DOHH2 (cell line): ENCODE data around the gene HID1.

ENCODE experiments used
- H3F3A ChIP-seq: fragments of 200-600 bp; sonication (generic), shearing (Covaris generic); 2 replicates; pipeline ENCODE4 v1.6.0; 2016; ENCODE audit warnings: antibody characterized with exemption, mild to moderate bottlenecking; ENCODE audit not compliant: control insufficient read depth, insufficient read depth
- H3K27ac ChIP-seq: fragments of 200-600 bp; sonication (generic); 2 replicates; pipeline ENCODE4 v1.5.1; 2014; ENCODE audit warnings: low read depth, mild to moderate bottlenecking, low read length, moderate library complexity
- H3K27me3 ChIP-seq: fragments of 200-600 bp; sonication (generic); 2 replicates; pipeline ENCODE4 v1.6.1; 2014; ENCODE audit warnings: mild to moderate bottlenecking, low read length, mixed read lengths; ENCODE audit not compliant: control insufficient read depth
- H3K36me3 ChIP-seq: fragments of 200-600 bp; sonication (generic); 2 replicates; pipeline ENCODE4 v1.6.1; 2014; ENCODE audit warnings: mild to moderate bottlenecking, low read length, moderate library complexity, mixed read lengths; ENCODE audit not compliant: control insufficient read depth
- H3K4me1 ChIP-seq: fragments of 200-600 bp; sonication (generic); 2 replicates; pipeline ENCODE4 v1.6.1; 2014; ENCODE audit warnings: mild to moderate bottlenecking, low read length, mixed read lengths; ENCODE audit not compliant: control insufficient read depth
- H3K4me2 ChIP-seq: fragments of 200-600 bp; sonication (generic); 2 replicates; pipeline ENCODE4 v1.6.0; 2014; ENCODE audit warnings: mild to moderate bottlenecking, low read length, moderate library complexity
- H3K4me3 ChIP-seq: fragments of 200-600 bp; sonication (generic); 2 replicates; pipeline ENCODE4 v1.5.1; 2014; ENCODE audit warnings: mild to moderate bottlenecking, low read length, mixed read lengths
- H3K79me2 ChIP-seq: fragments of 200-600 bp; sonication (generic); 2 replicates; pipeline ENCODE4 v1.6.1; 2014; ENCODE audit warnings: mild to moderate bottlenecking, low read length, mixed read lengths; ENCODE audit not compliant: control insufficient read depth
- H3K9me2 ChIP-seq: fragments of 200-600 bp; sonication (generic); replicated peaks from 2 replicates; pipeline ENCODE4 v1.6.1; 2014; ENCODE audit warnings: mild to moderate bottlenecking, low read length, mixed read lengths; ENCODE audit not compliant: control insufficient read depth
- H3K9me3 ChIP-seq: fragments of 200-600 bp; sonication (generic); 2 replicates; pipeline ENCODE4 v1.6.1; 2014; ENCODE audit warnings: antibody characterized with exemption, low read length, mixed read lengths; ENCODE audit not compliant: control insufficient read depth, insufficient read depth
- H4K20me1 ChIP-seq: fragments of 200-600 bp; sonication (generic); 2 replicates; pipeline ENCODE4 v1.6.0; 2014; ENCODE audit warnings: low read depth, mild to moderate bottlenecking, antibody characterized with exemption, low read length, moderate library complexity; ENCODE audit not compliant: control insufficient read depth, insufficient read depth
- EZH2phosphoT487 ChIP-seq: fragments of 200-600 bp; sonication (generic); IDR thresholded peaks from 2 replicates; pipeline ENCODE4 v1.6.1; 2017; ENCODE audit warnings: borderline replicate concordance, mild to moderate bottlenecking, antibody characterized with exemption, low read length, moderate library complexity, mixed read lengths
- TF ChIP-seq, protein P1 (sequence below): fragments of 200-600 bp; sonication (generic); IDR thresholded peaks from one replicate; pipeline ENCODE4 v1.5.1; 2014; ENCODE audit warnings: antibody characterized with exemption, mild to moderate bottlenecking, low read depth, low read length; ENCODE audit not compliant: poor library complexity, severe bottlenecking

The HID1 gene

DNA sequence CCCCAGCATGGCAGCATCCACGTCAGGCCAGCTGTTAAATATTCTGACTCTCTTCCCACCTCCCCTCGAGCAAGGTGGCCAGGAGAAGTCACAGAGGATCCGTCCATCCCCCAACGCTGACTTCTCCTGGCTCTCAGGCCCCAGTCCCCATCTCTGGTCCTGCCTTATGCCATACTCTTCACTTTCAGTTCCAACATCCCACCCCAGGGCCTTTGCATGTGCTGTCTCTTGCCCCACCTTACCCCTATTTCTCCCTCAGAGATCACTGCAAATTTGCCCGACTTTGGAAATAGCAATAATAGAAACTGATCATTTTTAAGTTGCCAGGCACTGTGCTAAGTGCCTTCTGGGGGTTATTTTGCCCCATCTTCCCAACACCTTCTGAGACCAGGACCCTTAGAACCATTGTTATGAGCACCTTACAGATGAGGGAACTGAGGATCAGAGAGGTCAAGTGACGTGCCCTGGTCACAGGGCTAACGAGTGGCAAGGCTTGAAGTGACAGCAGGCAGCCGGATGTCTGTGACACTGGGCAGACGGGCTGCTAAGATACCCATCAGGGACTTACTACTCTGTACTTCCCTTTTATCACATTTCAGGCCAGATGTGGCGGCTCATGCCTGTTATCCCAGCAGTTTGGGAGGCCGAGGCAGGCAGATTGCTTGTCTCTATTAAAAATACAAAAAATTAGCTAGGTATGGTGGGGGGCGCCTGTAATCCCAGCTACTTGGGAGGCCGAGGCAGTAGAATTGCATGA lies 17.7 kb downstream of the HID1 start:
- Histone ChIP-seq H3K27me3 (no peaks in the 10 kb centered on the region), H3K4me1 (no peaks in the 10 kb centered on the region), H3K36me3 (no peaks in the 10 kb centered on the region), H3K27ac (no peak overlapping the region), H4K20me1 (no peaks in the 10 kb centered on the region), H3K4me3 (no peak overlapping the region), H3F3A (no peaks in the 10 kb centered on the region), H3K9me2 (no peaks in the 10 kb centered on the region), H3K9me3 (no peaks in the 10 kb centered on the region), H3K79me2 (no peaks in the 10 kb centered on the region), H3K4me2 (no peak overlapping the region)
- TF ChIP-seq EZH2phosphoT487, result no peak
- TF ChIP-seq, protein P1, sequence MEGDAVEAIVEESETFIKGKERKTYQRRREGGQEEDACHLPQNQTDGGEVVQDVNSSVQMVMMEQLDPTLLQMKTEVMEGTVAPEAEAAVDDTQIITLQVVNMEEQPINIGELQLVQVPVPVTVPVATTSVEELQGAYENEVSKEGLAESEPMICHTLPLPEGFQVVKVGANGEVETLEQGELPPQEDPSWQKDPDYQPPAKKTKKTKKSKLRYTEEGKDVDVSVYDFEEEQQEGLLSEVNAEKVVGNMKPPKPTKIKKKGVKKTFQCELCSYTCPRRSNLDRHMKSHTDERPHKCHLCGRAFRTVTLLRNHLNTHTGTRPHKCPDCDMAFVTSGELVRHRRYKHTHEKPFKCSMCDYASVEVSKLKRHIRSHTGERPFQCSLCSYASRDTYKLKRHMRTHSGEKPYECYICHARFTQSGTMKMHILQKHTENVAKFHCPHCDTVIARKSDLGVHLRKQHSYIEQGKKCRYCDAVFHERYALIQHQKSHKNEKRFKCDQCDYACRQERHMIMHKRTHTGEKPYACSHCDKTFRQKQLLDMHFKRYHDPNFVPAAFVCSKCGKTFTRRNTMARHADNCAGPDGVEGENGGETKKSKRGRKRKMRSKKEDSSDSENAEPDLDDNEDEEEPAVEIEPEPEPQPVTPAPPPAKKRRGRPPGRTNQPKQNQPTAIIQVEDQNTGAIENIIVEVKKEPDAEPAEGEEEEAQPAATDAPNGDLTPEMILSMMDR, result no peak

DNA sequence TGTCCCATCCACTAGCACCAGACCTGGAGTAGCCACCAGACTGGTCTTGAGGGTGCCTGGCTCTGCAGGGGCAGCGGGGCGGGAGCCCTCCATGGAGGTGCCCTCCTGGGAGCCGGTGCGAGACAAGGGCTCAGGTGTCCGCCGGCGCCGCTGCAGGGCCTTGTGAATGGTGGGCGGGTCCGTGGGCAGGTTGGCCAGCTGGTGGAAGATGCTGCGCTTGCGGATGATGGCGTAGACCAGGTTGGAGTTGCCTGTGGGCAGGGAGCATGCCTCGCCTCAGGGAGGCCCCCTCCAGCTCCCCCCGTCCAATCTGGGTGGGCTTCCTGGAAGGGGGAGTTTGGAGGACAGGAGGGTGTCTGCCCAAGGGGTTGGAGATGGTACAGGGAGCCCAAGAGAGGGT lies 18.4 kb downstream of the HID1 start:
- Histone ChIP-seq H3K4me2 (no peak overlapping the region), H3K79me2 (no peaks in the 10 kb centered on the region), H3K4me3 (no peak overlapping the region), H3K9me3 (no peaks in the 10 kb centered on the region), H3K27ac (no peak overlapping the region), H3K4me1 (no peaks in the 10 kb centered on the region), H4K20me1 (no peaks in the 10 kb centered on the region), H3K36me3 (no peaks in the 10 kb centered on the region), H3K27me3 (no peaks in the 10 kb centered on the region), H3K9me2 (no peaks in the 10 kb centered on the region), H3F3A (no peaks in the 10 kb centered on the region)
- TF ChIP-seq, protein P1, result no peak
- no peak for TF ChIP-seq EZH2phosphoT487

DNA sequence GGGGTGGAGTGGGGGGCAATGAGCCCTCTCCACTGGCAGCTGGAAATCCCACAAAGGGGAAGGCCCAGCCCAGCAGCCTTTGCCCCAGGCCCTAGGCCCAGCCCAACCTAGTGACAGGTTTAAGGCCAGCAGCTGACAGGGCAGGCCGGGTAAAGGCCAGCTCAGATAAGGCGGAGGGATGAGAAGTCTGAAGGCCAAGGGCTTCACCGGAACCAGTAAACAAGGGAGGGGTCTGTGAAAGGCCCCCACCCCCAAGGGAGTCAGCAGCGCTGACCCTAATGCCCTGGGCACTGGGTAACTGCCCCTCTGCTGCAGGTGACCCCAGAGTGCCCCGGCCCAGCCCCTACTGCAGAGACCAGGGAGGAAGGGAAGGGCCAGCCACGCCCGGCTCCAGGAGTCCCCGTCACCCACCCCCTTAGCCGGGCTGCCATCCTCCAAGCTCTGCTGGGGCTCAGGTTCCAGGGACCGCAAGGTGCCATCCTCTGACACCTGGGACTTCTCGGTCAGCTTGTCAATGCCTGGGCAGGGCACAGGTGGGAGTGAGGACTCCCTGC lies 19.3 kb downstream of the HID1 start:
- Histone ChIP-seq H3K9me3 (no peaks in the 10 kb centered on the region), H3K36me3 (no peaks in the 10 kb centered on the region), H3K4me3 (no peak overlapping the region), H3K27me3 (no peaks in the 10 kb centered on the region), H3K79me2 (no peaks in the 10 kb centered on the region), H3K4me2 (no peak overlapping the region), H3F3A (no peaks in the 10 kb centered on the region), H3K4me1 (no peaks in the 10 kb centered on the region), H4K20me1 (no peaks in the 10 kb centered on the region), H3K9me2 (no peaks in the 10 kb centered on the region), H3K27ac (no peak overlapping the region)
- TF ChIP-seq, protein P1, result no peak
